Tibial artery (tissue), 4 donors: Measurements from ENCODE around the gene TBL2.

ENCODE experiments used
- DNase-seq, 2 donors: peaks; one replicate each; pipeline ENCODE4 v3.0.0-alpha.2; 2019
- H3K27ac ChIP-seq, 2 donors: fragments of 200-600 bp; sonication (generic) in 1 of 2; 1 replicate in 1 of 2; 2 replicates in 1 of 2; pipeline ENCODE4 v1.5.1; 2018 to 2019; ENCODE audit warnings: mild to moderate bottlenecking in 1 of 2
- H3K27me3 ChIP-seq, 2 donors: fragments of 200-600 bp; sonication (generic) in 1 of 2; one replicate each; pipeline versions ENCODE4 v1.5.1 to v1.6.0; 2016 to 2019
- H3K36me3 ChIP-seq, 3 donors: fragments of 200-600 bp; sonication (generic) in 2 of 3; one replicate each; pipeline ENCODE4 v1.5.1; 2016 to 2019; ENCODE audit warnings: mild to moderate bottlenecking in 2 of 3
- H3K4me1 ChIP-seq, 4 donors: fragments of 200-600 bp; sonication (generic) in 2 of 4; 1 replicate in 3 of 4; 2 replicates in 1 of 4; pipeline ENCODE4 v1.5.1; 2016 to 2019
- H3K4me3 ChIP-seq, 2 donors: fragments of 200-600 bp; sonication (generic) in 1 of 2; 1 replicate in 1 of 2; 2 replicates in 1 of 2; pipeline ENCODE4 v1.5.1; 2018 to 2019; ENCODE audit warnings: mild to moderate bottlenecking in 2 of 2
- H3K9me3 ChIP-seq, 3 donors: fragments of 200-600 bp; sonication (generic) in 1 of 3; one replicate each; pipeline ENCODE4 v1.5.1; 2016 to 2019
- intact Hi-C: fragments of 100-400 bp; cut with DNase I; formaldehyde crosslinking; loops from one replicate; pipeline ENCODE4 v1.15.0; 2023; ENCODE audit warnings: low total_unique reads
- TF ChIP-seq, protein P1 (sequence below), 2 experiments: fragments of 200-600 bp in 1 of 2; fragments of 450-650 bp in 1 of 2; IDR thresholded peaks; one replicate each; pipeline ENCODE4 v1.5.1; 2017 to 2019; ENCODE audit warnings: antibody characterized with exemption in 2 of 2, mild to moderate bottlenecking in 1 of 2, moderate library complexity in 1 of 2

Gene TBL2

GRCh38 chr7:73599916-73600315 is 21.5 kb upstream of the TBL2 start:
- Histone ChIP-seq H3K9me3 (no peaks in the 10 kb centered on the region), H3K4me3 (no peak overlapping the region), H3K27ac (no peak overlapping the region), H3K36me3 (no peaks in the 10 kb centered on the region), H3K27me3 (peaks cover 0 to 46% of the 10 kb centered on the region in 2 donors), H3K4me1 (no peaks in the 10 kb centered on the region)
- intact Hi-C loops: no loop called here
- no peak for DNase-seq
- TF ChIP-seq, protein P1, sequence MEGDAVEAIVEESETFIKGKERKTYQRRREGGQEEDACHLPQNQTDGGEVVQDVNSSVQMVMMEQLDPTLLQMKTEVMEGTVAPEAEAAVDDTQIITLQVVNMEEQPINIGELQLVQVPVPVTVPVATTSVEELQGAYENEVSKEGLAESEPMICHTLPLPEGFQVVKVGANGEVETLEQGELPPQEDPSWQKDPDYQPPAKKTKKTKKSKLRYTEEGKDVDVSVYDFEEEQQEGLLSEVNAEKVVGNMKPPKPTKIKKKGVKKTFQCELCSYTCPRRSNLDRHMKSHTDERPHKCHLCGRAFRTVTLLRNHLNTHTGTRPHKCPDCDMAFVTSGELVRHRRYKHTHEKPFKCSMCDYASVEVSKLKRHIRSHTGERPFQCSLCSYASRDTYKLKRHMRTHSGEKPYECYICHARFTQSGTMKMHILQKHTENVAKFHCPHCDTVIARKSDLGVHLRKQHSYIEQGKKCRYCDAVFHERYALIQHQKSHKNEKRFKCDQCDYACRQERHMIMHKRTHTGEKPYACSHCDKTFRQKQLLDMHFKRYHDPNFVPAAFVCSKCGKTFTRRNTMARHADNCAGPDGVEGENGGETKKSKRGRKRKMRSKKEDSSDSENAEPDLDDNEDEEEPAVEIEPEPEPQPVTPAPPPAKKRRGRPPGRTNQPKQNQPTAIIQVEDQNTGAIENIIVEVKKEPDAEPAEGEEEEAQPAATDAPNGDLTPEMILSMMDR (IDR thresholded peaks at IDR 0.05): no peak

GRCh38 chr7:73599151-73599882 is 20.9 kb upstream of the TBL2 start:
- intact Hi-C loops: no loop called here
- H3K27ac ChIP-seq: no peak overlapping the region
- H3K9me3 ChIP-seq: no peaks in the 10 kb centered on the region
- TF ChIP-seq, protein P1 (IDR thresholded peaks at IDR 0.05): no peak
- H3K4me3 ChIP-seq: no peak overlapping the region
- H3K4me1 ChIP-seq: no peaks in the 10 kb centered on the region
- no peak for DNase-seq
- peaks cover 0 to 46% of the 10 kb centered on the region in 2 donors for H3K27me3 ChIP-seq
- H3K36me3 ChIP-seq: no peaks in the 10 kb centered on the region

DNA sequence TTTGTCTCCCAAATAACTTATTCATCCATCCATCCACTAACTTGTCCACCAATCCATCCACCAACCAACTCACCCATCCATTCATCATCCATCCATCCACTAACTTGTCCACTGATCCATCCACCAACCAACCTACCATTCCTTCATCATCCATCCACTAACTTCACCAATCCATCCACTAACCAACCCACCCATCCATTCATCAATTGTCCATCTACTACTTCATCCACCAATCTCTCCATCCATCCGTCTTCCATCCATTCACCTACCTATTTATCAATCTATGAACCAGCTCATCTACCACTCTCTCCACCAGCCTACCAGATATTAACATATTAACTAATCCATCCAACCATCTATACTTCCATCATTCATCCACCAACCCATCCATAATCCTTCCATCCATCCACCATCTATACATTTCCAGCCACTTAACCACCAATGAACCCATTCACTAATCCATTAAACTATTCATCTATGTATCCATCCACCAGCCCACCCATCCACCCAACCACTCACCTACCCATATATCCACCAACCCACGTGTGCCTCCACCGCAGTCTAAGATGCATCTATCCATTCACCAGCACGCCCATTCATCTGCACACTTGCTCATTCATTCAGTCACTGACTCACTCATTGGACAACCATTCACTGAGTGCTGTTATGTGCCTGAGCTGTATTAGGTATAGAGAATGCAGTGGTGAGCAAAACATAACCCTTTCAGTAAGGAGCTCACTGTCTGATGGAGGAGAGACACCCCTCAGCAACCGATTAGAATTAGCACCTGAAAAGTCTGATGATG is 19.8 kb upstream of the TBL2 start:
- no peaks in the 10 kb centered on the region for H3K4me1 ChIP-seq
- intact Hi-C loops: no loop called here
- no peak for DNase-seq
- H3K27ac ChIP-seq: no peak overlapping the region
- no peak overlapping the region for H3K4me3 ChIP-seq
- H3K36me3 ChIP-seq: no peaks in the 10 kb centered on the region
- peaks cover 0 to 40% of the 10 kb centered on the region in 2 donors for H3K27me3 ChIP-seq
- TF ChIP-seq, protein P1 (IDR thresholded peaks at IDR 0.05): no peak
- H3K9me3 ChIP-seq: no peaks in the 10 kb centered on the region

DNA sequence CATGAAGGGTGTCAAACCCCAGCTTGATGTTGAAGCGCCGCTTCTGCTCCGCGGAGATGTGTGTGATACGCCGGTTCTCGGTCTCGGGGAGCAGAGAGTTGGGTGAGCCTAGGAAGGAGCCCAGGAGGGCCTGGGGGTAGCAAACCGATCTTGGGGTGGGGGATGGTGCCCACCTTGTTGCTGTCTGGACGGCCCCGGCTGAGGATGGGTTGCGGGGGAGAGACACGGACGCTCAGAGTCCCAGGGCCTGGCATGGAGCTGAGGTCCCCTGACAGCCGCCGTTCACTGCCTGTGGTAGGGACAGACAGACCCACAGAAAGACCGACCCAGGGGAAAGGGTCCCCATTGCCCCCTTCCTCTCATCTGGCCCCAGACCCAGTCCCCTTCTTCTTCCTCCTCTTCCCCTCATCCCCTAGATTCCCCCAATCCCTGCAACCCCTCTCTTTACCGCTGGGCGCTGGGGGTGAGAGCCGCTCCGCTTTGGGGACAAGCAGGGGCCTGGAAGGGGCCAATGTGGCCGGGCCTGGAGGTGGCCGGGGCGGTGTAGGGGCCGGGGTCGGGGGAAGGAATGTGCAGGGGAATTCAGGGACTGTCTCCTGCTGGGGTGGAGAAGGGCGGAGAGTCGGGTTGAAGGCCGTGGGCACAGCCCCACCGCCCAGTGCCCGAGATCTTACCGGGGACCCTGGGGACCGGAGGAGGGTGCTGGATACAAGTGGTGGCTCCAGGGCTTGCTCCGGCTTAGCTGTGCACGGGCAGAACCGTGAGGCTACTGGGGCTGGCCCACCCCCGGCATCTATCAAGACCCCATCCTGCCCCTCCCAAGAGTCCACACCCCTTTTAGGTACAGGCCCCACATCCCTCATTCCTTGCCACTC is 18.0 kb upstream of the TBL2 start:
- TF ChIP-seq, protein P1 (IDR thresholded peaks at IDR 0.05): no peak
- intact Hi-C loops: no loop called here

DNA sequence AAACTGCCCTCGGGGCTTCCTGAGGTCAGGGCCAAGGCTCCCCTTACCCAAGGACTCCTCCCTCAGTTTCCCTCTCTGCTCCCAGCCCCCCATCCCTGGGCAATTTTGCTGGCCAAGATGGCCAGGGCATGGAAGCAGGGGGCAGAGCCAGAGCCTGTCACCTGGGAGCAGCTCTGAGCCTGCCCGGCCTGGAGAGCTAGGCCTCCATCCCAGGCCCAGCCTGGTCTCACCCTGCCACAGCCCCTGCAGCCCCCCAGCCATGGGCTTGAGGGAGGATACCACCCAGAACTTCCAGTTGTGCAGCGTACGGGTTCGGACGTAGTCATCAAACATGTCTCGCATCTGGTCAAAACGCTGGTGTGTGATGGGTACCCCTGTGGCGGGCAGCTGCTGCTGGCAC is 17.0 kb upstream of the TBL2 start:
- TF ChIP-seq, protein P1 (IDR thresholded peaks at IDR 0.05): no peak

More for the DNA sequence above, 18.0 kb upstream of the TBL2 start:
- no peaks in the 10 kb centered on the region for H3K36me3 ChIP-seq
- no peaks in the 10 kb centered on the region for H3K4me1 ChIP-seq
- no peaks in the 10 kb centered on the region for H3K9me3 ChIP-seq
- H3K27me3 ChIP-seq: peaks cover 0 to 34% of the 10 kb centered on the region in 2 donors
- no peak overlapping the region for H3K4me3 ChIP-seq
- DNase-seq: no peak
- H3K27ac ChIP-seq: no peak overlapping the region

More for the DNA sequence above, 17.0 kb upstream of the TBL2 start:
- Histone ChIP-seq H3K36me3 (no peaks in the 10 kb centered on the region), H3K27me3 (peaks cover 0 to 28% of the 10 kb centered on the region in 2 donors), H3K9me3 (no peaks in the 10 kb centered on the region), H3K4me3 (no peak overlapping the region), H3K27ac (no peak overlapping the region), H3K4me1 (no peaks in the 10 kb centered on the region)
- intact Hi-C loops: no loop called here
- no peak for DNase-seq
